GM21723 (cell line): Measurements from ENCODE around the gene EID2B.

Experiments
- ATAC-seq: cut with Tn5 transposase; IDR thresholded peaks from one replicate; pipeline ENCODE4 v1.9.1; 2021; ENCODE audit warnings: mild to moderate bottlenecking, moderate library complexity; ENCODE audit not compliant: unreplicated experiment

EID2B gene

DNA sequence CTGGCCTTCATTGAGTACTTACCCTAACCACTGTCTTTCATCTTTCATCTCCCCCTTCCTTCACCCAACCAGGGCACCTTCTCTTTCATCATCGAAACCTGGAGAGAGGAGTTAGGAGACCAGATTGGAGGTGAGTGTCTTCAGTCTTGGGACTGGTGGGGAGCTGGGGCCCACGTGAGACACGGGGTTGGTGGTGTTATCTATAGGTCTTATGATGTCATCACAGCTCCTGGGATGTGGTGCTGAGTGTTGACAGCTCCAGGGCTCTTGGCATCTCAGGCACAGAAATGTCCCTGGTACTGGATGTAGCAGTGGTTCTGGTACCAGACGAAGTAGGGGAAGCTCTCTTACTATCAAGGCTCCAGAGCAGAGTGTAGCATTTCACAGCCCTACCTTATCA is 32.1 kb downstream of the EID2B start:
- ATAC-seq: no peak

DNA sequence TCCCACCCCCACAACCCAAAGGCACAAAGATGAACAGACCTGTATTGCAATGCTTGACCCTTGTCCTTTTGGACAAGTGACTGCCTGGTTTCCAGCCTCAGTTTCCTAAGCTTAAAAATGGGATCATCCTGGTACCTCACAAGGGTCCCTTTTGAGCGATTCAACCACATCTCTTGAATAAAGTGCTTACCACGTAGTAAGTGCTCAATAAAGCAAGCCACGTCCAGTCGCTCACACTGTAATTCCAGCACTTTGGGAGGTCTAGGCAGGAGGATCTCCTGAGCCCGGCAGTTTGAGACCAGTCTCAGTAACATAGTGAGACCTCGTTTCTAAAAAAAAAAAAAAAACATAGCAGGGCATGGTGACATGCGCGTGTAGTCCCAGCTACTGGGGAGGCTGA is 32.7 kb downstream of the EID2B start:
- ATAC-seq: no peak

DNA sequence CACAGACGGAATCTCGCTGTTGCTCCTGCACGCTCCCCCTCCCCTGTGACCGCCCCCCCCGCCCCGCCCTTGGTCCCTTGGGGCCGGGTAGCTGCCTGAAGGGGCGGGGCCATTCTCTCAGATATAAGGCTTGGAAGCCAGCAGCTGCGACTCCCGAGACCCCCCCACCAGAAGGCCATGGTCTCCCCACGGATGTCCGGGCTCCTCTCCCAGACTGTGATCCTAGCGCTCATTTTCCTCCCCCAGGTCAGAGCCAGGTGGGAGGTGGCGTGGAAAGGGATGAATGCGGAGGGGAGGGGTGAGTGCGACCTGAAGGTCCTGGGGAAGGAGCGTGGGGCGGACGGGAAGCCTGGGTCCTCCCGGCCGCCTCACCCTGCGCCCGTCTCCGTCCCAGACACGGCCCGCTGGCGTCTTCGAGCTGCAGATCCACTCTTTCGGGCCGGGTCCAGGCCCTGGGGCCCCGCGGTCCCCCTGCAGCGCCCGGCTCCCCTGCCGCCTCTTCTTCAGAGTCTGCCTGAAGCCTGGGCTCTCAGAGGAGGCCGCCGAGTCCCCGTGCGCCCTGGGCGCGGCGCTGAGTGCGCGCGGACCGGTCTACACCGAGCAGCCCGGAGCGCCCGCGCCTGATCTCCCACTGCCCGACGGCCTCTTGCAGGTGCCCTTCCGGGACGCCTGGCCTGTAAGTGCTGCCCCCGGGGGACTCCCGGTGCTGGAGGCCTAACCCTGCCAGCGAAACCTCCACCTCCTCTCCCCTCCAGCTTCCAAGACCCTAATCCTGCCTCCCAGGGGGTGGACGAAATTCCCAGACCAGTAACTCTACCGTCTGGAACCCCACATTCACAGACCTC is 33.6 kb downstream of the EID2B start, which contains the start of gene DLL3:
DLL3 (plus strand) TSS at position 150 of the 845 bp plus-strand sequence; CDS start at position 178, 28 bp downstream.
- ATAC-seq: no peak

DNA sequence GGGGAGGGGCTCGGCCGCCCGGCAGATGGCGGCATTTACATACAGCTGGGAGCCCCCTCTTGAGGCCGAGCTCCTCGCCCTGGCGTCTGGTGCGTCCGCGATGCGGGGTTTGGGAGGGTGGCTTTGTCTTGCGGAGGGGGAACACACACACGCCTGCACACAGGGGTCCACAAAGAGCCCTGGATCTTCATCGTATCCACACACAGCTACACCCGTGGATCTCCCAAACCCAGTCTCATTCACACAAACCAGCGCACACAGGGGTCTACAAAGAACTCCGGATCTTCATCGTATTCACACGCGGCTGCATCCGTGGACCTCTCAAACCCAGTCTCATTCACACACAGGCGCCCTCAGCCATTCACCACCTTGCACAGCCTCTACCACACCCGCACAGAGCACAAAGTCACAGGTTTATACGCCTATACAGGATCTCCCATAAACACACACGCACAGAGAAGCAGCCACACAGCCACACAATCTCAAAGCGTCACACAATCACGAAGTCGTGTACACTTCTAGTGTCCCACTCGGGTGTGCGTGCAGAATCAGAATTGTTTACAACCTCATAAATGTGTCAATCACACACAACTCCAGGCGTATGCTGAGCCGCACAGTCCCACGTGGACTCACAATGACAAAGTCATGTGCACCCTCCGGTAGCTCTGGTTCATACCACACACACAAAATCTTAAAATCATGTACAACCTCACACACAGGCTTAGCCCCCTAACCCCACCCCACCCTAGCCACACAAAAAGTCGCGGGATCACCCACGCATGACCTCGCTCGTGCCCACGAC is 34.5 kb downstream of the EID2B start:
- ATAC-seq: no peak

DNA sequence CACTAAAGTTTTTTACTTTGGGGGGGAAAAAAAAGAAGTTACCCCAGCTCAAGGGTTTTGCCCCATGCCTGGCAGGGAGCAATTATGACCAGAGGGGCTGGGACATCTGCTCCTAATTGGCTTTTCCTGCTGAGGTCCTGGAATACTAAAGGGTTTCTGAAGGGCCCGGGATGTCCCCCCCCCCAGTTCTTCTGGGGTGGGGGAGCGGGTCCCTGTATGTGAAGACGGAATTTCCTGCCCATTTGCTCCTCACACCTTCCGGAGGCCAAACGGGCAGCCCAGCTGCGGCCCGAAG is 35.0 kb downstream of the EID2B start:
- no peak for ATAC-seq

DNA sequence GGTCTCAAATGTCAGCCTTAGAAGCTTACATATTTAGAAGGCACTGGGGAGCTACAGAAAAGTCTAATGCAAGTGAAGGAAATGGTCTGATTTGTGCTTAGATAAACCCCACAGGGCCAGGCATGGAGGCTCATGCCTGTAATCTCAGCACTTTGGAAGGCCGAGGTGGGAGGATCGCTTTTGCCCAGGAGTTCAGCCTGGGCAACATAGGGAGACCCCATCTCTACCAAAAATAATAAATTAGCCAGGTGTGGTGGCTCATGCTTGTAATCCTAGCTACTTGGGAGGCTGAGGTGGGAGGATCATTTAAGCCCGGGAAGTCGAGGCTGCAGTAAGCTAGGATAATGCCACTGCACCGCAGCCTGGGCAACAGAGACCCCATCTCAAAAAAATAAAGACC is 36.6 kb downstream of the EID2B start:
- ATAC-seq: no peak

DNA sequence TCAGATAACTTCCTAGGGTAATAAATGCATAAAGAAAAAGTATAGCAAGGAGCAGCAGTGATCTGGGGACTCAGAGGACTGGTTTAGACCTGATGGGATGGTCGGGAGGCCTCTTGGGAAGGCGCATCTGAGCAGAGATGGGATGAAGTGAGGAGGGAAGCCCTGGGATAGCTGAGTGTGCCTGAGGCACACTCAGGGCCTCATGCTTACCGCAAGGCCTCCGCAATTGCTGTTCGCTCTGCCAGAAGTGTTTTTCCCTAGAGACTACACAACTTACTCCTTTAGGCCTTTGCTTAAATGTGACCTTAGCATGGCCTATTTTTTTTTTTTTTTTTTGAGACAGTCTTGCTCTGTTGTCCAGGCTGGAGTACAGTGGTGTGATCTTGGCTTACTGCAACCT is 38.0 kb downstream of the EID2B start:
- ATAC-seq: no peak

DNA sequence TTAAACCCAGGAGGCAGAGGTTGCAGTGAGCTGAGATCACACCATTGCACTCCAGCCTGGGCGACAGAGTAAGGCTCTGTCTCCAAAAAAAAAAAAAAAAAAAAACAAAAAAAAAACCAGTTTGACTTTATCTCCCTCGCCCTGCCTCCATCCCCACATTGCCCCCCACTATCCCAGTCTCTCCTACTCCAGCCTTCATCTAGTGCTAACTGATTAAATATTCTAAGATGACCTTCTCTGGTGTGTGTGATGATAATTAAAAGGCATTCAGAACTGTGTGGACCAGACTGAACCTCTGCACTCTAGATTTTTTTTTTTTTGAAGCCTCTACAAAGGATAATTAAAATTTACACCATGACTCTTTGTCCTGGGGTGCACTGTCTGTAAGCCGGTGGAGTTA is 39.9 kb downstream of the EID2B start:
- no peak for ATAC-seq

DNA sequence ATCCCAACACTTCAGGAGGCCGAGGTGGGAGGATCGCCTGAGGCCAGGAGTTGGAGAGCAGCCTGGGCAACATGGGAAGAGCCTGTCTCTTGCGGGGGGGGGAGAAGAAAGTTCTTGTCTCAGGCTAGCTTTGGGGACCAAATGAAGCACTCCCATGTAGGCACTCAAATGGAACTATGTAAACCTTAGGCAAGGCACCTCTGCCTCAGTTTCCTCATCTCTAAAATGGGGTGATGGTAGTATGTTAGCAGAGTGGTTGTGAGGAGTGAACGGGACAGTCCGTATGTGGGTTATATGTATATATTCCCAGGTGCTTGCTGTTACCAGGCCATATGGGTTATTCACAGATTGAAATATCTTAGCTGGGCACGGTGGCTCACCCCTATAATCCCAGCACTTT is 40.4 kb downstream of the EID2B start:
- ATAC-seq: no peak

DNA sequence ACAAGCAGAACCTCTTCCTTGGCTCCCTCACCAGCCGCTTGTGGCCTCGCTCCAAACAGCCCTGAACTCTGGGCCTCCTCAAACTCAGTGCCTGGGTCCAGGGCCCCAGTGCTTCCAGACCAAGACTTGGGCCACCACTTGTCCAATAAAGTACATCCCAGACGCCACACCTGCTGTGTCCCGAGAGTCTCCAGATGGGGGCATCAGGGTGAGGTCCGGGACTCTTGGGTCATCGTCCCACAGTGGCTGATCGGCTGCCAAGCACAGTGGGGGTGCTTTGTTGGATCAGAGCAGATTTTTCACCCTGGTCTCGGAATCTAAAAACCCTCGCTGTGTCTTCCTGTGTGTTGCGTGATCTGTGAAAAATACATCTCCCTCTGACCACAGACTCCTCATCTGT is 42.9 kb downstream of the EID2B start:
- no peak for ATAC-seq

DNA sequence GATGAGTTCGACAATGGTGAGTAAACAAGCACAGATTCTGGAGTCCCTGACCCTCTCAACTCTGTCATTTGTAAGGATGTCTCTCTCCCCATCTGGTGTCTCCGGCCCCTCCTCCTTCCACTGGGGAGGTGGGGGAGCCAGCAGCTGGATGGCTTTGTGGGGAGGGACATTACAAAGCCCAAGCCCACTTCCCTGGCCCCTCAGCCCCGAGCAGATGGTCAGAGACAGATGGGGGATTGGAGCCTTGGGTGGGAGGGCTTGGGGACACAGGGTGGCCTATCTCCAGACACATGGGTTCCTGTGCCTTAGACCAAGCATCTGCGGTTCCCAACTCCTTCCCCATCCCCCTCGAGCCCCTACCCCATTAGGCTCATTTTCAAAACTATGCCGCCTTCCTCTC is 49.5 kb downstream of the EID2B start:
- ATAC-seq: no peak

DNA sequence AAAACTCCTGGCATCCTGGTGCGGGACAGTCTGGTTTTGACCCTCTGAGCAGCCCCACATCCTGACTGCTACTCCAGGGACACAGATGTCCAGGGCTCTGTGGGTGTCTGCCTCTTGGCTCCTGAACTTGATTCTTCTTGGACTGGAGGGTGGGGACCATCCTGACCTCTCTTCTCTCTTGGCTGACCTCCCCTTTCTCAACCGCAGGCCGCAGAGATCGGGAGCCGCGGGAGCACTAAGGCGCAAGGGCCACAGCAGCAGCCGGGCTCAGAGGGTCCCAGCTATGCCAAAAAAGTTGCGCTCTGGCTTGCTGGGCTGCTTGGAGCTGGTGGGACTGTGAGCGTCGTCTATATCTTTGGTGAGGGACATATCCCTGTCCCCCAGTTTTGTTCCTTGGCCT is 51.0 kb downstream of the EID2B start:
- no peak for ATAC-seq

DNA sequence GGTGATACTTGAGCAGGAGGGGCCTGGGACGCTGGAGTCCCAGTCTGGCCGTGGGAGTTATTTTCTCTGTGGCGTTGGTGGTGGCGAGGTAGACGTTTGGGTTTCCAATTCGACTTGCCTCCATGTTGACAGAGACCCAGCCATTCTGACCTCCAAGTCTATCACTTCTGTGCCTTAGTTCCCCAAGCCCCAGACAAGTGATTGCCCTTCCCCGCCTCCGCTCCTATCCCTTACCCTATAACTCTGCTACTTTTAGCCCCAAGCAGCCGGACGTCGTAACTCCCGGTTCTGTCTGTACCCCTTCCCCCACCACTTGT is 51.5 kb downstream of the EID2B start:
- no peak for ATAC-seq
